GM12864 (cell line): ENCODE measurements around the gene CA5A.
A peak's percentile ranks its signal among the peaks of the same experiment; 100 is the strongest.
"Not testable (repeated sequence)": the region's sequence is repeated elsewhere in the genome, so short reads cannot be mapped to it uniquely, and the experiment has no call there.

Experiments
- DNase-seq: peaks from one replicate; pipeline ENCODE4 v3.0.0-alpha.2; 2011; ENCODE audit warnings: low read depth
- H3K4me3 ChIP-seq: 2 replicates; pipeline ENCODE4 v1.5.1; 2011; ENCODE audit warnings: mild to moderate bottlenecking, low read depth, low read length, control low read depth
- CTCF ChIP-seq: IDR thresholded peaks from 2 replicates; pipeline ENCODE4 v1.5.1; 2011; ENCODE audit warnings: low read depth, mild to moderate bottlenecking, moderate library complexity, low read length, control low read depth, inconsistent platforms; ENCODE audit errors: missing control alignments

Gene CA5A

GRCh38 chr16:87918338-87918737, 18.0 kb downstream of the CA5A start:
- DNase-seq: no peak
- H3K4me3 ChIP-seq: no peak overlapping the region
- no peak for TF ChIP-seq CTCF

- DNase-seq: no peak
- no peak for TF ChIP-seq CTCF
Measured at GRCh38 chr16:87917503-87917902, 18.8 kb downstream of the CA5A start.

GRCh38 chr16:87914812-87915211, 21.5 kb downstream of the CA5A start:
- no peak for TF ChIP-seq CTCF
- H3K4me3 ChIP-seq: no peak overlapping the region
- DNase-seq: no peak

More at GRCh38 chr16:87917503-87917902, 18.8 kb downstream of the CA5A start:
- no peak overlapping the region for H3K4me3 ChIP-seq

GRCh38 chr16:87914021-87914725, 22.2 kb downstream of the CA5A start:
- DNase-seq: not testable (repeated sequence)

GRCh38 chr16:87912691-87913090, 23.6 kb downstream of the CA5A start:
- H3K4me3 ChIP-seq, DNase-seq: not testable (repeated sequence)

More at GRCh38 chr16:87914021-87914725, 22.2 kb downstream of the CA5A start:
- not testable (repeated sequence) for H3K4me3 ChIP-seq

GRCh38 chr16:87911106-87911763, 25.1 kb downstream of the CA5A start:
- DNase-seq, H3K4me3 ChIP-seq: not testable (repeated sequence)

- H3K4me3 ChIP-seq: not testable (repeated sequence)
- peak; percentile 92 for TF ChIP-seq CTCF
- DNase-seq: peak; percentile 59
Measured at GRCh38 chr16:87909203-87909935, 27.0 kb downstream of the CA5A start.

GRCh38 chr16:87908101-87908500, 28.2 kb downstream of the CA5A start:
- H3K4me3 ChIP-seq, DNase-seq: not testable (repeated sequence)

- not testable (repeated sequence) for H3K4me3 ChIP-seq, DNase-seq
Measured at GRCh38 chr16:87905521-87905920, 30.8 kb downstream of the CA5A start.

GRCh38 chr16:87904963-87905362, 31.4 kb downstream of the CA5A start:
- H3K4me3 ChIP-seq, DNase-seq: not testable (repeated sequence)

GRCh38 chr16:87900489-87900888, 35.8 kb downstream of the CA5A start:
- not testable (repeated sequence) for DNase-seq, H3K4me3 ChIP-seq
